NAMALWA (cell line): ENCODE results near the gene TMEM51.

Source experiments
- DNase-seq: peaks from one replicate; pipeline ENCODE4 v3.0.0-alpha.2; 2015; ENCODE audit warnings: low spot score

TMEM51 gene

GRCh38 chr1:15153184-15153841, at the start of gene TMEM51:
Gene TMEM51 (plus strand): TSS chr1:15153747. CDS start chr1:15215088, 61,341 bp downstream.
- no peak for DNase-seq

- no peak for DNase-seq
These were observed 49.6 kb upstream of the TMEM51 start for GRCh38 chr1:15103906-15104305.

- DNase-seq: no peak
These were observed 48.8 kb upstream of the TMEM51 start for GRCh38 chr1:15104768-15105167.

GRCh38 chr1:15106608-15107007, 46.9 kb upstream of the TMEM51 start:
- no peak for DNase-seq

GRCh38 chr1:15107058-15107687, 46.4 kb upstream of the TMEM51 start:
- DNase-seq: no peak

GRCh38 chr1:15107911-15108310, 45.6 kb upstream of the TMEM51 start:
- no peak for DNase-seq

GRCh38 chr1:15110128-15110866, 43.2 kb upstream of the TMEM51 start:
- no peak for DNase-seq

- DNase-seq: no peak
These were observed 42.7 kb upstream of the TMEM51 start for GRCh38 chr1:15110867-15111230.

- DNase-seq: no peak
These were observed 40.4 kb upstream of the TMEM51 start for GRCh38 chr1:15113146-15113545.

GRCh38 chr1:15114884-15115283, 38.7 kb upstream of the TMEM51 start:
- DNase-seq: no peak

- DNase-seq: no peak
These were observed 37.8 kb upstream of the TMEM51 start for GRCh38 chr1:15115542-15116330.

- no peak for DNase-seq
These were observed 36.6 kb upstream of the TMEM51 start for GRCh38 chr1:15116966-15117365.

GRCh38 chr1:15117671-15118325, 35.7 kb upstream of the TMEM51 start:
- DNase-seq: no peak

- DNase-seq: no peak
These were observed 35.0 kb upstream of the TMEM51 start for GRCh38 chr1:15118579-15118978.

GRCh38 chr1:15120251-15120945, 33.1 kb upstream of the TMEM51 start:
- no peak for DNase-seq

- DNase-seq: no peak
These were observed 31.2 kb upstream of the TMEM51 start for GRCh38 chr1:15122331-15122730.

- no peak for DNase-seq
These were observed 30.3 kb upstream of the TMEM51 start for GRCh38 chr1:15123270-15123669.

GRCh38 chr1:15123925-15124324, 29.6 kb upstream of the TMEM51 start:
- no peak for DNase-seq

GRCh38 chr1:15124362-15125100, 29.0 kb upstream of the TMEM51 start:
- DNase-seq: no peak

- DNase-seq: no peak
These were observed 28.3 kb upstream of the TMEM51 start for GRCh38 chr1:15125101-15125745.
